Neural cell (in vitro differentiated cells): ENCODE measurements around the gene EXOC2. TPM values are rescaled to one million over a fixed set of nuclear protein-coding genes. Genes with fewer than 3 reads are reported as not detected.

Source experiments
- H2AFZ ChIP-seq: fragments of 200-600, 300-800 bp; sonication (generic), shearing (Covaris generic); 2 replicates; pipeline ENCODE4 v1.6.0; 2014; ENCODE audit warnings: low read depth, mild to moderate bottlenecking, antibody characterized with exemption, low read length, moderate library complexity
- H3F3A ChIP-seq: fragments of 200-600 bp; shearing (Covaris generic); 2 replicates; pipeline ENCODE4 v1.6.1; 2016; ENCODE audit warnings: mild to moderate bottlenecking, moderate library complexity, mixed read lengths, antibody characterized with exemption, low read length; ENCODE audit not compliant: insufficient read depth, poor library complexity, severe bottlenecking
- H3K27ac ChIP-seq: fragments of 200-600, 300-800 bp; sonication (generic), shearing (Covaris generic); 2 replicates; pipeline ENCODE4 v1.5.1; 2014; ENCODE audit warnings: mild to moderate bottlenecking, low read length, moderate library complexity
- H3K27me3 ChIP-seq: fragments of 300-800, 200-600 bp; sonication (generic), shearing (Covaris generic); 2 replicates; pipeline ENCODE4 v1.6.0; 2014; ENCODE audit warnings: mild to moderate bottlenecking, low read depth, low read length, moderate library complexity; ENCODE audit not compliant: insufficient read depth
- H3K36me3 ChIP-seq: fragments of 300-800, 200-600 bp; sonication (generic), shearing (Covaris generic); 2 replicates; pipeline ENCODE4 v1.5.1; 2014; ENCODE audit warnings: mild to moderate bottlenecking, antibody characterized with exemption, low read length, moderate library complexity; ENCODE audit not compliant: insufficient read depth
- H3K4me2 ChIP-seq: fragments of 300-800, 200-600 bp; sonication (generic), shearing (Covaris generic); 2 replicates; pipeline ENCODE4 v1.6.0; 2014; ENCODE audit warnings: mild to moderate bottlenecking, low read length
- H3K4me3 ChIP-seq: fragments of 300-800, 200-600 bp; sonication (generic), shearing (Covaris generic); 2 replicates; pipeline ENCODE4 v1.5.1; 2014; ENCODE audit warnings: mild to moderate bottlenecking, low read length, moderate library complexity
- H3K79me2 ChIP-seq: fragments of 200-600 bp; shearing (Covaris generic); replicated peaks from 2 replicates; pipeline ENCODE4 v1.6.0; 2014; ENCODE audit warnings: mild to moderate bottlenecking, low read length, moderate library complexity; ENCODE audit not compliant: insufficient read depth
- H3K9ac ChIP-seq: fragments of 300-800, 200-600 bp; sonication (generic), shearing (Covaris generic); 2 replicates; pipeline ENCODE4 v1.6.1; 2016; ENCODE audit warnings: mild to moderate bottlenecking, low read length, mixed read lengths
- H3K9me2 ChIP-seq: fragments of 200-600 bp; shearing (Covaris generic); 2 replicates; pipeline ENCODE4 v1.6.1; 2016; ENCODE audit warnings: mild to moderate bottlenecking, low read length, mixed read lengths; ENCODE audit not compliant: insufficient read depth
- H3K9me3 ChIP-seq: fragments of 200-600, 300-800 bp; sonication (generic), shearing (Covaris generic); 2 replicates; pipeline ENCODE4 v1.6.1; 2016; ENCODE audit warnings: mild to moderate bottlenecking, mixed run types, low read length, moderate library complexity, mixed read lengths
- H4K20me1 ChIP-seq: fragments of 200-600 bp; shearing (Covaris generic); 2 replicates; pipeline ENCODE4 v1.6.1; 2016; ENCODE audit warnings: mild to moderate bottlenecking, mixed run types; ENCODE audit not compliant: insufficient read depth
- CTCF ChIP-seq: fragments of 450-650 bp; IDR thresholded peaks from 2 replicates; pipeline ENCODE4 v1.5.1; 2014; ENCODE audit warnings: antibody characterized with exemption, mild to moderate bottlenecking, moderate library complexity; ENCODE audit not compliant: poor library complexity, severe bottlenecking
- EP300 ChIP-seq: fragments of 450-650 bp; conservative IDR thresholded peaks from 2 replicates; pipeline ENCODE4 v1.6.1; 2014; ENCODE audit warnings: antibody characterized with exemption, mild to moderate bottlenecking, moderate library complexity; ENCODE audit not compliant: poor library complexity, severe bottlenecking
- EZH2 ChIP-seq: fragments of 200-600, 300-800 bp; shearing (Covaris generic), sonication (generic); IDR thresholded peaks from 2 replicates; pipeline ENCODE4 v1.6.1; 2014; ENCODE audit warnings: antibody characterized with exemption, low read length, borderline replicate concordance, mild to moderate bottlenecking; ENCODE audit not compliant: insufficient read depth, poor library complexity, severe bottlenecking
- MXI1 ChIP-seq: fragments of 450-650 bp; conservative IDR thresholded peaks from 2 replicates; pipeline ENCODE4 v1.6.1; 2014; ENCODE audit warnings: antibody characterized with exemption, mild to moderate bottlenecking; ENCODE audit not compliant: poor library complexity, severe bottlenecking
- POLR2AphosphoS5 ChIP-seq: IDR thresholded peaks from 2 replicates; pipeline ENCODE4 v1.6.1; 2012
- RAD21 ChIP-seq: fragments of 450-650 bp; conservative IDR thresholded peaks from 2 replicates; pipeline ENCODE4 v1.6.1; 2014; ENCODE audit warnings: antibody characterized with exemption, mild to moderate bottlenecking, moderate library complexity
- REST ChIP-seq: IDR thresholded peaks from 2 replicates; pipeline ENCODE4 v1.6.1; 2012; ENCODE audit warnings: borderline replicate concordance
- SMC3 ChIP-seq: fragments of 450-650 bp; conservative IDR thresholded peaks from 2 replicates; pipeline ENCODE4 v1.6.1; 2014; ENCODE audit warnings: antibody characterized with exemption, mild to moderate bottlenecking, moderate library complexity; ENCODE audit not compliant: poor library complexity
- TAF1 ChIP-seq: IDR thresholded peaks from 2 replicates; pipeline ENCODE4 v1.6.1; 2012; ENCODE audit warnings: low read depth
- polyA plus RNA-seq: library from polyadenylated mRNA; depleted of rRNA; stranded (reverse); fragments of >200 nt; gene quantifications from 2 replicates; pipeline ENCODE4 v1.2.3, GENCODE V29; 2014

Gene EXOC2
- polyA plus RNA-seq, 1 donor from 2014 or later = 38.6 TPM

GRCh38 chr6:466564-466963, 226.4 kb downstream of the EXOC2 start:
- TF ChIP-seq TAF1 = no peak
- TF ChIP-seq SMC3 = no peak
- TF ChIP-seq REST = no peak
- no peak for TF ChIP-seq EP300
- no peaks in the 10 kb centered on the region for H3K9me3 ChIP-seq
- H3K79me2 ChIP-seq = no peaks in the 10 kb centered on the region
- H2AFZ ChIP-seq = no peak overlapping the region
- no peaks in the 10 kb centered on the region for H4K20me1 ChIP-seq
- no peak overlapping the region for H3K9ac ChIP-seq
- no peaks in the 10 kb centered on the region for H3K9me2 ChIP-seq
- no peaks in the 10 kb centered on the region for H3K27me3 ChIP-seq
- no peak overlapping the region for H3K27ac ChIP-seq
- H3K36me3 ChIP-seq = no peaks in the 10 kb centered on the region
- no peak overlapping the region for H3K4me2 ChIP-seq
- no peak overlapping the region for H3K4me3 ChIP-seq
- no peaks in the 10 kb centered on the region for H3F3A ChIP-seq

GRCh38 chr6:465531-466348, 227.2 kb downstream of the EXOC2 start:
- no peak overlapping the region for H3K9ac ChIP-seq
- no peaks in the 10 kb centered on the region for H3K27me3 ChIP-seq
- H3F3A ChIP-seq = no peaks in the 10 kb centered on the region
- no peaks in the 10 kb centered on the region for H3K9me3 ChIP-seq
- no peaks in the 10 kb centered on the region for H3K79me2 ChIP-seq
- no peak overlapping the region for H3K27ac ChIP-seq
- H3K4me2 ChIP-seq = no peak overlapping the region
- TF ChIP-seq REST = no peak
- TF ChIP-seq CTCF = no peak
- TF ChIP-seq POLR2AphosphoS5 = no peak
- no peak for TF ChIP-seq EZH2
- no peak for TF ChIP-seq SMC3
- no peak for TF ChIP-seq EP300
- TF ChIP-seq TAF1 = no peak
- TF ChIP-seq MXI1 = no peak
- TF ChIP-seq RAD21 = no peak
- H4K20me1 ChIP-seq = no peaks in the 10 kb centered on the region
- no peaks in the 10 kb centered on the region for H3K36me3 ChIP-seq
- H3K4me3 ChIP-seq = no peak overlapping the region
- H3K9me2 ChIP-seq = no peaks in the 10 kb centered on the region
- H2AFZ ChIP-seq = no peak overlapping the region
